ENCODE data around the gene TRIM8. TPM values are rescaled to one million over a fixed set of nuclear protein-coding genes. Genes with fewer than 3 reads are reported as not detected.

Gene TRIM8
- total and polyA plus RNA-seq, 2 donors (not counting 1 experiment from before 2014, with no cell fraction given) = 44.9 to 74.4 TPM

GRCh38 chr10:102645388-102645740, 1.1 kb downstream of the TRIM8 start:
- no peaks in the 10 kb centered on the region for H3K27me3 ChIP-seq (replicated peaks in 1 of 4; ENCODE audit: control extremely low read depth in 1 of 4, control insufficient read depth in 3 of 4, insufficient read depth in 4 of 4, low read length in 3 of 4)
- ChIA-PET CTCF (interaction anchor here (0.7 to 3.8 kb wide), 13 partner anchors 8 to 1731 kb away, joined by 3 to 50 read pairs (median 4); partner anchors contain the start of genes ARL3 and SFXN2), POLR2A (interaction anchor here (0.6 to 4.0 kb wide), 13 partner anchors 9 to 814 kb away, joined by 3 to 49 read pairs (median 10); partner anchors contain the start of genes ACTR1A, ARL3, NFKB2 and SFXN2)
- no peak for ATAC-seq (ENCODE audit: low read depth)
- H4K20me1 ChIP-seq (ENCODE audit: control insufficient read depth, insufficient read depth, low read length, poor library complexity, severe bottlenecking) = peaks cover 40% of the 10 kb centered on the region
- peaks cover 44 to 53% of the 10 kb centered on the region in 2 donors for H3K4me1 ChIP-seq (ENCODE audit: control insufficient read depth in 2 of 2, insufficient read depth in 2 of 2, low read length in 2 of 2)
- peak; percentile 80 for DNase-seq
- peak overlapping the region; percentile 55 to 89 (median 82) for H3K4me3 ChIP-seq (ENCODE audit: control extremely low read depth in 1 of 5, extremely low read depth in 1 of 5, insufficient read depth in 1 of 5, low read depth in 2 of 5, low read length in 4 of 5)
- H2AFZ ChIP-seq (ENCODE audit: insufficient read depth, low read depth, low read length, poor library complexity, severe bottlenecking) = peak overlapping the region; percentile 78
- H3K9me3 Mint-ChIP-seq (ENCODE audit: insufficient read depth) = no peaks in the 10 kb centered on the region
- peak overlapping the region; percentile 99 for H3K27ac Mint-ChIP-seq
- H3K4me1 Mint-ChIP-seq = peaks cover 53% of the 10 kb centered on the region
- TF ChIP-seq EZH2 (IDR thresholded peaks at IDR 0.05; ENCODE audit: borderline replicate concordance, insufficient read depth, low read depth, low read length, poor library complexity, severe bottlenecking) (no peak), CTCF (IDR thresholded peaks at IDR 0.05) (no peak)
- peaks cover 61% of the 10 kb centered on the region for H3K79me2 ChIP-seq (ENCODE audit: control insufficient read depth, insufficient read depth, low read length)
- H3K9me3 ChIP-seq (ENCODE audit: control extremely low read depth in 1 of 3, control insufficient read depth in 2 of 3, insufficient read depth in 1 of 3, low read length in 2 of 3) = no peaks in the 10 kb centered on the region
- intact Hi-C loops (cut with micrococcal nuclease) = loop anchor here (2.0 to 5.0 kb wide), 5 partner anchors 31 to 828 kb away; partner anchors contain the start of genes CNNM2 and OGA
- peak overlapping the region; percentile 90 for H3K27ac ChIP-seq (ENCODE audit: low read length in 2 of 2)
- H3K27me3 Mint-ChIP-seq = no peaks in the 10 kb centered on the region
- WGBS (ENCODE audit: insufficient coverage) = 0% methylated on average over 12 of the region's 12 CpGs
- peak overlapping the region; percentile 94 for H3K4me2 ChIP-seq (replicated peaks; ENCODE audit: low read depth, low read length, poor library complexity, severe bottlenecking)
- peak overlapping the region; percentile 97 for H3K4me3 Mint-ChIP-seq
- peak overlapping the region; percentile 83 for H3K9ac ChIP-seq (ENCODE audit: low read length)
- H3K36me3 ChIP-seq (replicated peaks in 1 of 2; ENCODE audit: control extremely low read depth in 1 of 2, control insufficient read depth in 1 of 2, extremely low read depth in 1 of 2, insufficient read depth in 2 of 2, low read length in 1 of 2) = no peaks in the 10 kb centered on the region
